ENCODE data around the gene ACKR1.
A peak's percentile ranks its signal among the peaks of the same experiment; 100 is the strongest.

ACKR1 gene

DNA sequence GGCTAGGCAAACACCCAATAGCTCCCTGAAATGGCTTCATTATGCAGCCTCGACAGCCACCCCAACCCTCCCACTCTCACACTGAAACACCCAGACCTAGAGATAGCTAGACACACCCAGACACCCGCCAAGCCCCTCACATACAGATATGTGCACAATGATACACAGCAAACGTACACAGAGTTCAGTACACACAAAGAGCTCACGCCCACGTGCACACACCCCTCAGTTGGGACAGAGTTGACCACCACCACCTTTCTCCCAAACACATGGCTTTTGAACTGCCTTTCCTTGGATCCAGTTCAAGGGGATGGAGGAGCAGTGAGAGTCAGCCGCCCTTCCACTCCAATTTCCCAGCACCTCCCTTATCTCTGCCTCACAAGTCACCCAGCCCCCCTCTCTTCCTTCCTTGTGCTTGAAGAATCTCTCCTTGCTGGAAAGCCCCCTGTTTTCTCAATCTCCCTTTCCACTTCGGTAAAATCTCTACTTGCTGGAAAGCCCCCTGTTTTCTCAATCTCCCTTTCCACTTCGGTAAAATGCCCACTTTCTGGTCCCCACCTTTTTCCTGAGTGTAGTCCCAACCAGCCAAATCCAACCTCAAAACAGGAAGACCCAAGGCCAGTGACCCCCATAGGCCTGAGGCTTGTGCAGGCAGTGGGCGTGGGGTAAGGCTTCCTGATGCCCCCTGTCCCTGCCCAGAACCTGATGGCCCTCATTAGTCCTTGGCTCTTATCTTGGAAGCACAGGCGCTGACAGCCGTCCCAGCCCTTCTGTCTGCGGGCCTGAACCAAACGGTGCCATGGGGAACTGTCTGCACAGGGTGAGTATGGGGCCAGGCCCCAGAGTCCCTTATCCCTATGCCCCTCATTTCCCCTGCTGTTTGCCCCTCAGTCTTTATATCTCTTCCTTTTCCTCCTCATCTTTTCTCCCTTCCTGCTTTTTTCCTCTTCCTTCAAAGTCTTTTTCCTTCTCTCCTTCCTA lies at the start of gene ACKR1:
Gene ACKR1 (plus strand): TSS at position 715 of the 981 bp plus-strand sequence. CDS start 85 bp downstream, at position 800.
- DNase-seq (ENCODE audit: low spot score) = no peak

- peak; percentile 62 for DNase-seq (ENCODE audit: low spot score)
These were observed 43.5 kb upstream of the ACKR1 start for GRCh38 chr1:159161001-159161718.

DNA sequence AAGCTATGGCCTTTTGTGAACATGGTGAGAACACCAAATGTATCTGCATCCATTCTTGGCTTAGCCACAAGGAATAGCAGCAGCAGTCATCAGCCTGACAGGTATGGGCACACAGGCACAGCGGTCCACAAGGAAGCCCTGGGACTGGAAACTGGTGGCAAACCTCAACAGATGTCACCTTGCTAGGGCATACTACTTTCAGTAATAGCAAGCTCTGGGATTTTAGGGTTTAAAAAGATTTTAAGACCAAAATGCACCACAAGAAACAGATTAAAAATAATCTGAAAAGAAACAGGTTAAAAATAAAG lies 43.0 kb upstream of the ACKR1 start:
- no peak for DNase-seq (ENCODE audit: low spot score)

DNA sequence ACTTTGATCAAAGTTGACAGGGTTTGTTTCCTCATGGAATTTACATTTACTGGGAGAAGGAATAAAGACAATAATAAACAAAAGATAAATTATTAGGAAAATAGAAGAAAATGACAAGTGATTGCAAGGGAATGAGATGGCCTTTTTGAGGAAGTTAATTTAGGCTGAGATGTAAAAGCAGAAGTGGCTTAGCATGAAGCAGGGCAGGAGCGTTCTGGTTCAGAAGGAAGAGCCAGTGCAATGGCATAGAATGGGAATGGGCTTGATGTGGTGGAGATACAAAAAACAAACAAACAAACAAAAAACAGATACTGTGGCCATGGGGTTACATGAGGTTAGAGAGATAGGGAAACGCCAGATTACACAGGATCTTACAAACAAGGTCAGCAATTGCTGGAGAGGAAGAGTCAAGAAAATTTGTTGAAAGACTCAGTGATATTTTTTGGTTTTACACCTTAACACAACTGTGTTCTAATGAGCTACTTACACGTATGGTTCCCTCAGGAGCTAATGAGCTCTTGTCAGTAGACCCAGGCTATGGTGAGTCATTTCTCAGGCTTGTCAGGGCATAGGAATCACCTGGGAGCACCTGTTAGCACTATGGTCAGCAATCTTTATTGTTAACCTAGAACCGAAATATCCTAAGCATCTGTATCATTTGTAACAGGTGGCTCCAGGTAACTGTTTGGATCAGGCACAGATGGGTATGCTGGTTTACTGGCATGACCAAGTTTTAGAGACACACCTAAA lies 42.0 kb upstream of the ACKR1 start:
- no peak for DNase-seq (ENCODE audit: low spot score)

DNA sequence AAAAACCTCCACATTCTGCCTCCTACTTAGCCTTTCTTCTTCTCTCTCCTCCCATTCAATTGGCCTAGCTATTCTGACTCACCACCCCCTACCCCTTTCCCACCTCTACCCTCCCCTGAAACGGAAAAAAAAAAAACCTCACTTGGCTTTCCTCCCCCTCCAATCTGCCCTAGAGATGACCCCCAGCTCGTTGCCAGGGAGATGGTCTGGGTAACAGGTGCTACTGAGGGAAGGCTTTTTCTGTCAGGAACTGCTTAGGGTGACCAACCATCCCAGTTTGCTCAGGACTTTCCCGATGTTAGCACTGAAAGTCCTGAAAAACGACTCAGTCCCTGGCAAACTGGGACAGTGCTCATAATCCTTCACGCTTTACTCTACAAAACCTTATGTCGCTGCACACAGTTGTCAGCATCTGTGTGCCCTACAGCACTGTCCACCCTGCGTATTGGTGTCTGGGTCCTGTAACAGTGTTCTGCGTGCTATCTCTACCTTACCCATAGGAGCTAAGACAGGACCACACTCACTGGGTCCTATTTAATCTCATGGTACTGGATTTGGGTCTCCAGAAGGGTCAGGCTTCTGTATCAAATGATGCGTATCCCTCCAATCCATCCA lies 41.0 kb upstream of the ACKR1 start:
- no peak for DNase-seq (ENCODE audit: low spot score)

DNA sequence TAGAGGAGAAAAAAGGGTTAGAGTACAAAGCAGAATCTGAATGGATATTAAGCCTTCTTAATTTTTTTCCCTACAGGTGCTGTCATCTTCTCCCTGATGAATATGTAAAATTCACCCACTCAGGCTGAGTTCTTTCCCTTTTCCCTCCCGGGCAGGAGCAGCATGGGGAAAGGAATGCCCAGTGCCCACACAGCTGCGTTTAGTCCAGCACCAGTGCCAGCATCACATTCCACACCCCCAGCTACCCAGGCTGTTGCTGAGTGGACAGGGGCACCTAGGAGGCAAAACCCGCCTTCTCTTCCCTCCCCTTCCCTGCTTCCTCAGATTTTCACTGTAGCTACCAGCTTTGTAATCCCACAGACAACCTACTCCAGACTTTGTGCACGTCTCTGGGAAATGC lies 36.6 kb upstream of the ACKR1 start:
- no peak for DNase-seq (ENCODE audit: low spot score)

DNA sequence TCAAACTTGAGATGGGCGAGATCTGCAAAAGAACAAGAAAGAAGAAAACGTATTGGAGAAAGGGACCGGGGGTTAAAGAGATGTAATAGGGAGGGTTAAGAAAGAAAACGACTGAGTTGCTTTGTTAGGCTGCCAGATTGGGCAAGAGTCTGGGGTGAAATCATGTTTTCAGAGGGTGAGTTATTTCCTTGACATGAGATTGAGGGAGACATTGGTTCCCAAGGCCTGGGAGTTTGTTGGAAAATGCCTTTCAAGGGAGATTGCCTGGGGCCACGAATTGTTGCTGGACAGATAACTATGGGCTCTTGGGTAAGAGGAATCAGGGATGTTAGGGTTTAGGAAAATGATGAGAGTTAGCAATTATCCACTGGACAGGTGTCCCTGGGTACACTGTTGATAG lies 34.0 kb upstream of the ACKR1 start:
- DNase-seq (ENCODE audit: low spot score) = no peak

DNA sequence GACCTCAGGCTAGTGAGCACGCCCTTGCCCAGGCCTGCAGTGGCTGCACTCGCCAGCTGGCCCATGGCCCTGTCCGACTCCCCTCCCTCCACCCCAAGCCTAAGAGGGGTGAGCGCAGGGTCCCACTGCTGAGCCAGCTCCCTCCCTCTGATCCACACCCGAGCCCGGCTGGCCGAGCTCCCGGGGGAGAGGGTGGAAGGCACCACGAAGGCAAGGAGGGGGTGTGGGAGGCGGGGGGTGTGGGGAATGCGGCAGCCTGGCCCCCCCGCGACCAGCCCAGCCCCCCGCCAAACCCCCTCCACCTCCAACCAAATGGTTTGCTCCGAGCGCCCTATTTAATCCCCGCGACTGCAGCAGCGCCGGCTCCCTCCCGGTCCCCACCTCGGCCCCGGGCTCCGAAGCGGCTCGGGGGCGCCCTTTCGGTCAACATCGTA lies 33.4 kb upstream of the ACKR1 start, which contains the start of gene CADM3:
Gene CADM3 (plus strand): TSS at position 362 of the 434 bp plus-strand sequence. CDS start 151 bp downstream, outside the sequence.
- no peak for DNase-seq (ENCODE audit: low spot score)

GRCh38 chr1:159171688-159172501 lies 32.8 kb upstream of the ACKR1 start:
- DNase-seq (ENCODE audit: low spot score) = no peak

DNA sequence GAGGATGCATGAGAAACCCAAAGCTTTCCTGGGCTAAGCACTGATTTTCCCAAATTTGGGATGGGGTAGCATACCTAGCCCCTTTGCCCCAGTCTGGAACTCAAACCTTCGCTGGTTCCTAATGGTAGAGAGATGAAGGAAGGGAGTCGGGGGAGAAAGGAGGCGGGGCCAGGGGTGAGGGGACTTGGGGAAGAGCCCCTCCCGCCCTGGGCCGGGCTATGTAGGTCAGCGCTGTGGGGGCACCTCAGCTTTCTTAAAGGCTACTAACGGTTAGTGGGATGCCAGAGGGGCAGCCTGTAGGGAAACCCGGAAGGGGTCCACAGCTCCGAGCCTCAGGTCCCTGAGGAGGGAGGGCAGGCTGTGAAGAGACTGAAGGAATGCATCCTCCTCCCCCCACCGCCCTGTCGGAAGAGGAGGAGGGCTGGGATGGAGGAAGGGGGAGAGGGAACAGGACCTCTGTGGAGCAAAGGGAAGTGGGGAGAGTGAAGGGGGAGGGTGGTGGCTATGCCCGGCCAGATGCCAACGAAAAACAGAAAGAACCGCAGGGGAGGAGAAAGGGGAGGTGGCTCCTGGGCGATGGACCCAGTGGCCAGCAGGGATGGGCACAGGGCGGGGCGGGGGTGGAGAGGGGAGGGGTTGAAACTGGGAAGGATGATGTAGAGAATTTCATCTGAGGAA lies 31.9 kb upstream of the ACKR1 start:
- DNase-seq (ENCODE audit: low spot score) = no peak

DNA sequence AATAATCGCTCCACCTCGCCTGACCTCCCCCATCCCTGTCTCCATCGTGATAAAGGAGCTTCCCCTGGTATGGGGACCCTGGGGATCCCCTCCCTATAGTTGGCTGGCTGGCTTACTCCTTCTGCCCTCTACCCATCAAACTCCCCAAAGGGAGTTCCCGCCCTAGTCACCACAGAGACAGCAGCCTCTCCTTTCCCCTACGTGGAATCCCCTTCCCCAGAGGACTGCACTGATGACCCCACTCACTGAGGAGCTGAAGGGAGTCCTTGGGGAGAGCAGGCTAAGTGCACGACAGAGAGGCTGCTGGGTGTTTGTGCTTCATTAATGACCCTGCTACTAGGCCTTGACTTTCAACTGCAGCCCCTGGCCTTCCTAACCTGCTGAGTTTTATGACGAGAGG lies 31.4 kb upstream of the ACKR1 start:
- no peak for DNase-seq (ENCODE audit: low spot score)

DNA sequence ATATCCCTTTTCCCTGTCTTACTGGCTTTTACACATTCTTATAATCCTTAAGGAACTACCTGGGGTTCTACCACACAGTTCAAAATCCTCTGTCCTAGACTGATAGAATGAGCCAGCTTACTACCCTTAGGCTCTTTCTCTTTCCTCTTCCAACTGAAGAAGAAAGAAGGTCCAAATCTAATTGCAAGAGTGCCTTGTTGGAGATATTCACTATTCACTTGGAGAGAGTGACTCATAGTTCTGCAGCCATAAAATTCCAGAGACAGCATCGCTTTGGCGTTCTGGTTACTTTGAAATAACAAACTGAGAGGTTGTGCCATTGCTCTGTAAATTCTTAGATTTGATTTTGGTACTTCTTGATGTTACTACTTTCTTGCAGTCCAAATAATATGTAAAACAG lies 29.1 kb upstream of the ACKR1 start:
- no peak for DNase-seq (ENCODE audit: low spot score)

GRCh38 chr1:159177272-159177907 lies 27.3 kb upstream of the ACKR1 start:
- peak; percentile 32 for DNase-seq (ENCODE audit: low spot score)

DNA sequence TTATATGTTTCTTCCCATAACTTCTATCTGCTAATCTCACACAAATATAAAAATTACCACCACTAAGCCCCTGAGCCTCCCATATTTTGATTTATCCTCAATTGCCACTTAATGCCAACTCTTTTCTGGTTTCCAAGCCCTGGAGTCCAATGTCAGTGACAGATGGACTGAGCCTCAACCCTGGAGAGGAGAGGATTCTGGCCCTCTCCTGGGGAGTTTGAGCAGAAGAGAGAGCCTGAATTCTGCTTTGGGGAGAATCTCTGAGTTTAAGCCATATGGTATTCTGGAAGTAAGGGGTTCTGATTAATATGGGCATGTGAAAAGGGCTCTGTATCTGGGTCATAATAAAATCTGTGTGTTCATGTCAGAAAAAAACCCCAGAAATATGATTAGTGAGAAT lies 24.8 kb upstream of the ACKR1 start:
- no peak for DNase-seq (ENCODE audit: low spot score)

GRCh38 chr1:159180516-159180915 lies 24.2 kb upstream of the ACKR1 start:
- DNase-seq (ENCODE audit: low spot score) = no peak

DNA sequence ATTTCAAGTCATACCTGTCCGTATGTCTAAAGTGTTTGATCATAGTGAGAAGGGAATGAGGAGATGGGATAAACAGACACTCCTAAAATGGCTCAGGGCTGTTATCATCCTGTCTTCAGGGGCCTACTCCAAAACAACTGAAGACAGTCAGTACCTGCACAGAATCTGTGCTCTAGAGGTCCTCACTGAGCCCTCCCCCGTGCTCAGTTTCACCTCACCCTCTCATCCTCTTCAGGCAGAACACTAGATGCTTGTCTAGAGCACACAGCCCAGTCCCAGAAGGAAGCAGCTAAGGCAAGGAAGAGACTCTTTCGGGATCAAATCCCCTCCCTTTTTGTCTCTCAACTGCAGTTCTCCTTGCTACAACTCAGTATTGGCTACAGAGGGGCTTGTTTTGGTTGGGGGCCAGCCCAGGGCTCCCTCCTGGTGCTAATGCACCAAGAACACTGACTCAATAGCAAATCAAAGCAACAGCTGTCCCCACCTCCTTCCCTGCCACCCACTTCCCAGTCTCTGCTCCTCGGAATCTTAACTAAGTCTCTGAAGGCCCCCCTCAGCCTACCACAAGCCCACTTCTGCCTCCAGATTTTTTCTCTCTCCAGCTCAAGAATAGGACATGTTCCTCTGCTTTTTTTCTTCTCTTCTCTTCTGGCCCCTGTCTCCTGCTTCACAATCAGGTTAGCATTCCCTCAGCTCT lies 23.2 kb upstream of the ACKR1 start:
- DNase-seq (ENCODE audit: low spot score) = no peak

GRCh38 chr1:159184201-159184600 lies 20.5 kb upstream of the ACKR1 start:
- no peak for DNase-seq (ENCODE audit: low spot score)

GRCh38 chr1:159185121-159185520 lies 19.6 kb upstream of the ACKR1 start:
- DNase-seq (ENCODE audit: low spot score) = no peak

DNA sequence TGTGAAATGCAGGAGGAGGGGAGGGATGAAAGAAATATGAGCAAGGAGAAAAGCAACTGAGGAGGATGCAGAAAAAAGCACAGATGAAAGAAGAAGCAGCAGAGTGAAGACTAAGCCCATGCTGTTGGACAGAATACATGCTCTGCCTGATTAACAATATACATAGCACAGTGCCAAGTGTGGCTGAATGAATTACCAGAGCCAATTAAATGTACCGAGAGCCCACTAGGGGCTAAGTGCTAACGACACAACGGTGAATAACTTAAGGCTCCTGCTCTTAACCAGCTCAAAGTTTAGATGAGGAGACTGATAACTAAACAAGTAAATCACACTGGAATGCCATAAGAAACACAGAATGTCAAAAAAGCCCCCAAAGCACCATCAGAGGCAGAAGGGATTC lies 17.6 kb upstream of the ACKR1 start:
- no peak for DNase-seq (ENCODE audit: low spot score)
